HCT116 (cell line): Measurements from ENCODE around the gene ARHGAP42.

Source experiments
- CTCF ChIP-seq, 3 experiments: fragments of 200-600 bp in 1 of 3; sonication (generic) in 1 of 3; IDR thresholded peaks in 2 of 3; conservative IDR thresholded peaks in 1 of 3; 2 replicates each; pipeline ENCODE4 v1.5.1; 2012 to 2017; ENCODE audit warnings: low read depth in 2 of 3, low read length in 2 of 3, antibody characterized with exemption in 1 of 3, borderline replicate concordance in 1 of 3, control low read depth in 1 of 3, mild to moderate bottlenecking in 1 of 3, mixed read lengths in 1 of 3, mixed run types in 1 of 3, moderate library complexity in 1 of 3; ENCODE audit not compliant: insufficient read depth in 1 of 3
- EZH2 ChIP-seq: fragments of 200-600 bp; sonication (generic); IDR thresholded peaks from 2 replicates; pipeline ENCODE4 v1.6.1; 2017; ENCODE audit warnings: antibody characterized with exemption, mixed run types
- POLR2A ChIP-seq: IDR thresholded peaks from 2 replicates; pipeline ENCODE4 v1.7.0; 2011; ENCODE audit warnings: borderline replicate concordance; ENCODE audit not compliant: insufficient read depth, insufficient read length; ENCODE audit errors: extremely low read depth
- YY1 ChIP-seq: IDR thresholded peaks from 2 replicates; pipeline ENCODE4 v1.6.1; 2011; ENCODE audit warnings: low read length, low read depth, moderate library complexity, mild to moderate bottlenecking; ENCODE audit not compliant: insufficient replicate concordance; ENCODE audit errors: extremely low read depth

DNA sequence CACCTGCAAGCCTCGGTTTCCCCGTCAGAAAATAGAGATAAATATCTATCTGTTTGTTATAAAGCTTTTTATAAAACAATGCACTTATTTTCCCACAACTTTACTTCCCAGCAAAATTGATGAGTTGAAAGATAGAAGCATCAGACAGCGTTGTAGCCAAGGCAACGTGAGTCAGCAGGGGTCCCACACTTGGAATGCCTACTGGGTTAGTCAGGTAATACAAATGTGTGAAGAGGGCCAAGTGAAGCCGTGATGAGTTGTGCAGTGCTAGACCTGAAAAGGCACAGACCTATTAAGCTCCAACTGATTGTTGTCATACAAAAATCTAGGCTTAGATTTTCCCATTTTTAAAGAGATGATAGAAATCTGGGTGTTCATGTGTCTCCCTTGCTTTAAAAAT is 323.8 kb downstream of the ARHGAP42 start:
- no peak for TF ChIP-seq YY1
- TF ChIP-seq CTCF (IDR thresholded peaks at IDR 0.05 in 2 of 3, conservative IDR thresholded peaks at IDR 0.05 in 1 of 3; ENCODE audit: borderline replicate concordance in 1 of 3, insufficient read depth in 1 of 3, low read depth in 2 of 3, low read length in 2 of 3): no peak
- no peak for TF ChIP-seq POLR2A
- no peak for TF ChIP-seq EZH2
